Prostate gland (tissue), 1 donor: Measurements from ENCODE around the gene S100A10.

ENCODE experiments used
- POLR2A ChIP-seq: fragments of 450-650 bp; IDR thresholded peaks from one replicate; pipeline ENCODE4 v1.6.1; 2016; ENCODE audit warnings: antibody characterized with exemption, mild to moderate bottlenecking
- POLR2AphosphoS5 ChIP-seq: sonication (generic); formaldehyde crosslinking; IDR thresholded peaks from one replicate; pipeline ENCODE4 v1.6.1; 2017; ENCODE audit warnings: antibody characterized with exemption

- TF ChIP-seq POLR2A (no peak), POLR2AphosphoS5 (no peak)
Observed at GRCh38 chr1:151939779-151940178, 53.9 kb downstream of the S100A10 start.
